ENCODE results near the gene ENGASE. TPM values are rescaled to one million over a fixed set of nuclear protein-coding genes. Genes with fewer than 3 reads are reported as not detected.

The ENGASE gene
- total and polyA plus RNA-seq, 9 of the 15 experiments (the other 6 are each of a cell fraction or from before 2014, with no cell fraction given), result 0.06 to 45.5 (median 13.9) TPM

- TF ChIP-seq CHCHD3 (CRISPR knock-in tag; IDR thresholded peaks at IDR 0.05), result no peak
- no peak for TF ChIP-seq DNMT1 (IDR thresholded peaks at IDR 0.05)
- no peak for TF ChIP-seq EP300 (IDR thresholded peaks at IDR 0.05; ENCODE audit: low read length)
- TF ChIP-seq ZSCAN29 (IDR thresholded peaks at IDR 0.05), result no peak
- no peak for TF ChIP-seq NRF1 (conservative IDR thresholded peaks at IDR 0.05 in 1 of 2, IDR thresholded peaks at IDR 0.05 in 1 of 2)
- TF ChIP-seq JUND (IDR thresholded peaks at IDR 0.05; ENCODE audit: borderline replicate concordance, low read depth, low read length), result no peak
- no peak for TF ChIP-seq JUND (tag; IDR thresholded peaks at IDR 0.05; ENCODE audit: borderline replicate concordance, low read depth, low read length)
Measured at GRCh38 chr17:79045001-79045729, 29.5 kb upstream of the ENGASE start (continued).

- intact Hi-C loops (cut with micrococcal nuclease) (loop anchor here (5.0 kb wide), 1 partner anchor 36 kb away; no protein-coding TSS in a partner anchor), in situ Hi-C loops (cut with MboI) (no loop called here)
- FAIRE-seq (peak; percentile 78), DNase-seq (ENCODE audit: extremely low read depth in 1 of 4, low spot score in 3 of 4) (peak; percentile 76 to 77 (median 77)), ATAC-seq (peak; percentile 95)
- Histone ChIP-seq H3K9me1 (ENCODE audit: control insufficient read depth, insufficient read depth, low read length) (no peaks in the 10 kb centered on the region), H3K27ac (ENCODE audit: extremely low read depth, low read depth, low read length) (no peak overlapping the region), H3K79me2 (ENCODE audit: control insufficient read depth, insufficient read depth, low read length) (no peaks in the 10 kb centered on the region), H3K27me3 (ENCODE audit: control insufficient read depth in 2 of 2, insufficient read depth in 2 of 2, low read length in 2 of 2) (peaks cover 38 to 87% of the 10 kb centered on the region in 2 experiments; a peak in 4 of 5 replicates), H3K9ac (ENCODE audit: insufficient read depth in 1 of 2, low read depth in 2 of 2, low read length in 2 of 2) (no peak overlapping the region), H3K4me2 (ENCODE audit: insufficient read depth, low read length) (no peak overlapping the region), H3K36me3 (ENCODE audit: control insufficient read depth, insufficient read depth, low read length) (no peaks in the 10 kb centered on the region), H4K20me1 (replicated peaks; ENCODE audit: control insufficient read depth, insufficient read depth, low read length) (peaks cover 15% of the 10 kb centered on the region; the same call in 1 of the 2 replicates), H2AFZ (ENCODE audit: low read depth, low read length) (no peak overlapping the region), H3K9me3 (replicated peaks; ENCODE audit: control insufficient read depth, insufficient read depth, low read depth, low read length) (no peaks in the 10 kb centered on the region; the same call in 1 of the 2 replicates), H3K4me3 (no peak overlapping the region), H3K4me1 (replicated peaks in 1 of 2; ENCODE audit: control insufficient read depth in 2 of 2, insufficient read depth in 2 of 2, low read length in 2 of 2) (peaks cover 0 to 17% of the 10 kb centered on the region in 2 experiments; a peak in 2 of 5 replicates)
- BruUV-seq (replicated peaks), result no TSS peak
- POLR2A ChIA-PET, result interaction anchor here (0.6 to 0.8 kb wide), 2 partner anchors 43 to 61 kb away, joined by 3 read pairs; no protein-coding TSS in a partner anchor
- 2% methylated on average over 6 of the region's 11 CpGs for WGBS (ENCODE audit: insufficient coverage, low coverage, missing lambda C conversion rate)
- CTCF ChIA-PET (ENCODE audit: low intra/inter-chr PET ratio), result interaction anchor here (0.5 to 1.6 kb wide), 4 partner anchors 26 to 344 kb away, joined by 3 to 8 read pairs (median 6); no protein-coding TSS in a partner anchor
- no peak for TF ChIP-seq WHSC1 (IDR thresholded peaks at IDR 0.05; ENCODE audit: low read length)
- TF ChIP-seq ZNF324 (CRISPR knock-in tag; IDR thresholded peaks at IDR 0.05), result no peak
- 0 out of 2 replicates have a peak, but pooled peaks have one; percentile 23 for TF ChIP-seq DEAF1 (CRISPR knock-in tag; IDR thresholded peaks at IDR 0.05)
- no peak for TF ChIP-seq MTF1 (CRISPR knock-in tag; IDR thresholded peaks at IDR 0.05; ENCODE audit: borderline replicate concordance)
- no peak for TF ChIP-seq GTF3C2 (IDR thresholded peaks at IDR 0.05; ENCODE audit: borderline replicate concordance, extremely low read depth, insufficient read length)
- TF ChIP-seq USF2 (CRISPR knock-in tag; IDR thresholded peaks at IDR 0.05), result peak; percentile 58
- no peak for TF ChIP-seq FOXK1 (CRISPR knock-in tag; IDR thresholded peaks at IDR 0.05; ENCODE audit: borderline replicate concordance)
- no peak for TF ChIP-seq MBD2 (IDR thresholded peaks at IDR 0.05; ENCODE audit: borderline replicate concordance, low read depth)
Measured at GRCh38 chr17:79045842-79046196, 28.8 kb upstream of the ENGASE start.
